Urothelium cell line (cell line): ENCODE measurements around the gene DIAPH3.

Experiments used
- DNase-seq: peaks from one replicate; pipeline ENCODE4 v3.0.0; 2011; ENCODE audit warnings: low spot score, mixed read lengths
- FAIRE-seq: peaks from 2 replicates; lab custom pipeline; 2011; peaks lifted over from hg19 to GRCh38; lab: Jason Lieb, UNC

DIAPH3 gene

GRCh38 chr13:59689057-59689456 lies 474.7 kb downstream of the DIAPH3 start:
- no peak for DNase-seq
- no peak for FAIRE-seq

GRCh38 chr13:59686798-59687394 lies 476.8 kb downstream of the DIAPH3 start:
- FAIRE-seq (no peak), DNase-seq (no peak)

GRCh38 chr13:59684105-59684504 lies 479.6 kb downstream of the DIAPH3 start:
- DNase-seq (no peak), FAIRE-seq (no peak)

- DNase-seq (no peak), FAIRE-seq (no peak)
These were observed 482.0 kb downstream of the DIAPH3 start for GRCh38 chr13:59681636-59682311.

GRCh38 chr13:59680429-59681024 lies 483.2 kb downstream of the DIAPH3 start:
- peak; percentile 4 for DNase-seq
- FAIRE-seq, result no peak

- no peak for FAIRE-seq
- no peak for DNase-seq
These were observed 484.5 kb downstream of the DIAPH3 start for GRCh38 chr13:59679254-59679653.

GRCh38 chr13:59677966-59678814 lies 485.5 kb downstream of the DIAPH3 start:
- FAIRE-seq, result no peak
- DNase-seq, result no peak

GRCh38 chr13:59677430-59677829 lies 486.3 kb downstream of the DIAPH3 start:
- DNase-seq, result no peak
- FAIRE-seq, result no peak

GRCh38 chr13:59674616-59675015 lies 489.1 kb downstream of the DIAPH3 start:
- DNase-seq (no peak), FAIRE-seq (no peak)

- FAIRE-seq (no peak), DNase-seq (no peak)
These were observed 490.4 kb downstream of the DIAPH3 start for GRCh38 chr13:59673286-59673685.

GRCh38 chr13:59672445-59672844 lies 491.3 kb downstream of the DIAPH3 start:
- DNase-seq (no peak), FAIRE-seq (no peak)

GRCh38 chr13:59671881-59672280 lies 491.8 kb downstream of the DIAPH3 start:
- FAIRE-seq (no peak), DNase-seq (no peak)

GRCh38 chr13:59666504-59666903 lies 497.2 kb downstream of the DIAPH3 start:
- DNase-seq (no peak), FAIRE-seq (no peak)

- FAIRE-seq, result no peak
- no peak for DNase-seq
These were observed 498.0 kb downstream of the DIAPH3 start for GRCh38 chr13:59665732-59666131.

- no peak for FAIRE-seq
These were observed 498.5 kb downstream of the DIAPH3 start for GRCh38 chr13:59665184-59665583.

GRCh38 chr13:59664586-59664985 lies 499.1 kb downstream of the DIAPH3 start:
- no peak for FAIRE-seq
- no peak for DNase-seq

More at GRCh38 chr13:59665184-59665583, 498.5 kb downstream of the DIAPH3 start:
- DNase-seq, result no peak

- no peak for FAIRE-seq
- DNase-seq, result no peak
These were observed 500.0 kb downstream of the DIAPH3 start for GRCh38 chr13:59663707-59664106.

- no peak for FAIRE-seq
- no peak for DNase-seq
These were observed 503.1 kb downstream of the DIAPH3 start for GRCh38 chr13:59660582-59660981.

- FAIRE-seq, result no peak
- no peak for DNase-seq
These were observed 503.7 kb downstream of the DIAPH3 start for GRCh38 chr13:59659981-59660380.

- no peak for FAIRE-seq
- DNase-seq, result no peak
These were observed 504.9 kb downstream of the DIAPH3 start for GRCh38 chr13:59658738-59659330.
